IPS-15b (cell line): ENCODE results near the gene FAM3C.

ENCODE experiments used
- H3K27me3 ChIP-seq: one replicate; pipeline ENCODE4 v1.6.1; 2013; ENCODE audit warnings: low read length; ENCODE audit not compliant: control insufficient read depth, insufficient read depth
- H3K36me3 ChIP-seq: one replicate; pipeline ENCODE4 v1.6.1; 2013; ENCODE audit warnings: low read length; ENCODE audit not compliant: control insufficient read depth, insufficient read depth
- H3K4me1 ChIP-seq: one replicate; pipeline ENCODE4 v1.6.1; 2013; ENCODE audit warnings: mild to moderate bottlenecking, low read length; ENCODE audit not compliant: control insufficient read depth, insufficient read depth
- H3K4me3 ChIP-seq: one replicate; pipeline ENCODE4 v1.5.1; 2013; ENCODE audit warnings: low read depth, low read length
- H3K9ac ChIP-seq: one replicate; pipeline ENCODE4 v1.6.1; 2013; ENCODE audit warnings: low read depth, mild to moderate bottlenecking, low read length
- H3K9me3 ChIP-seq: one replicate; pipeline ENCODE4 v1.6.1; 2013; ENCODE audit warnings: mild to moderate bottlenecking, low read length; ENCODE audit not compliant: control insufficient read depth, insufficient read depth

FAM3C gene

GRCh38 chr7:121371883-121372282 is 24.2 kb downstream of the FAM3C start:
- no peaks in the 10 kb centered on the region for H3K9me3 ChIP-seq
- no peak overlapping the region for H3K4me3 ChIP-seq
- H3K9ac ChIP-seq = no peak overlapping the region
- H3K36me3 ChIP-seq = no peaks in the 10 kb centered on the region
- peaks cover 2% of the 10 kb centered on the region for H3K4me1 ChIP-seq
- no peaks in the 10 kb centered on the region for H3K27me3 ChIP-seq

- peaks cover 2% of the 10 kb centered on the region for H3K4me1 ChIP-seq
- H3K4me3 ChIP-seq = no peak overlapping the region
- no peak overlapping the region for H3K9ac ChIP-seq
- no peaks in the 10 kb centered on the region for H3K27me3 ChIP-seq
- H3K36me3 ChIP-seq = no peaks in the 10 kb centered on the region
- no peaks in the 10 kb centered on the region for H3K9me3 ChIP-seq
Observed at GRCh38 chr7:121371367-121371766, 24.7 kb downstream of the FAM3C start.

- Histone ChIP-seq H3K36me3 (no peaks in the 10 kb centered on the region), H3K4me3 (no peak overlapping the region), H3K4me1 (peaks cover 8% of the 10 kb centered on the region)
Observed at GRCh38 chr7:121369462-121369861, 26.6 kb downstream of the FAM3C start.

GRCh38 chr7:121366852-121367431 is 29.2 kb downstream of the FAM3C start:
- Histone ChIP-seq H3K36me3 (no peaks in the 10 kb centered on the region), H3K27me3 (no peaks in the 10 kb centered on the region), H3K4me1 (peaks cover 10% of the 10 kb centered on the region), H3K9ac (no peak overlapping the region), H3K4me3 (no peak overlapping the region), H3K9me3 (no peaks in the 10 kb centered on the region)

More at GRCh38 chr7:121369462-121369861, 26.6 kb downstream of the FAM3C start:
- Histone ChIP-seq H3K9ac (no peak overlapping the region), H3K9me3 (no peaks in the 10 kb centered on the region), H3K27me3 (no peaks in the 10 kb centered on the region)

- H3K9me3 ChIP-seq = no peaks in the 10 kb centered on the region
- H3K36me3 ChIP-seq = no peaks in the 10 kb centered on the region
- H3K9ac ChIP-seq = no peak overlapping the region
- H3K4me1 ChIP-seq = peaks cover 8% of the 10 kb centered on the region
- H3K4me3 ChIP-seq = no peak overlapping the region
- no peaks in the 10 kb centered on the region for H3K27me3 ChIP-seq
Observed at GRCh38 chr7:121360564-121360963, 35.5 kb downstream of the FAM3C start.

- H3K27me3 ChIP-seq = no peaks in the 10 kb centered on the region
- no peaks in the 10 kb centered on the region for H3K4me1 ChIP-seq
- no peak overlapping the region for H3K4me3 ChIP-seq
- no peak overlapping the region for H3K9ac ChIP-seq
- H3K36me3 ChIP-seq = no peaks in the 10 kb centered on the region
- H3K9me3 ChIP-seq = no peaks in the 10 kb centered on the region
Observed at GRCh38 chr7:121355574-121355973, 40.5 kb downstream of the FAM3C start.

GRCh38 chr7:121352323-121352722 is 43.8 kb downstream of the FAM3C start:
- Histone ChIP-seq H3K9me3 (no peaks in the 10 kb centered on the region), H3K9ac (no peak overlapping the region), H3K36me3 (no peaks in the 10 kb centered on the region), H3K27me3 (no peaks in the 10 kb centered on the region), H3K4me1 (no peaks in the 10 kb centered on the region), H3K4me3 (no peak overlapping the region)

GRCh38 chr7:121351682-121352081 is 44.4 kb downstream of the FAM3C start:
- H3K9me3 ChIP-seq = no peaks in the 10 kb centered on the region
- H3K36me3 ChIP-seq = no peaks in the 10 kb centered on the region
- no peaks in the 10 kb centered on the region for H3K4me1 ChIP-seq
- no peak overlapping the region for H3K4me3 ChIP-seq
- H3K27me3 ChIP-seq = no peaks in the 10 kb centered on the region
- no peak overlapping the region for H3K9ac ChIP-seq

GRCh38 chr7:121344497-121344896 is 51.6 kb downstream of the FAM3C start:
- Histone ChIP-seq H3K4me3 (no peak overlapping the region), H3K27me3 (no peaks in the 10 kb centered on the region), H3K36me3 (no peaks in the 10 kb centered on the region), H3K9ac (no peak overlapping the region), H3K9me3 (no peaks in the 10 kb centered on the region), H3K4me1 (no peaks in the 10 kb centered on the region)

GRCh38 chr7:121344093-121344492 is 52.0 kb downstream of the FAM3C start:
- H3K36me3 ChIP-seq = no peaks in the 10 kb centered on the region
- H3K4me3 ChIP-seq = no peak overlapping the region
- no peaks in the 10 kb centered on the region for H3K9me3 ChIP-seq
- no peaks in the 10 kb centered on the region for H3K27me3 ChIP-seq
- H3K4me1 ChIP-seq = no peaks in the 10 kb centered on the region
- no peak overlapping the region for H3K9ac ChIP-seq

- Histone ChIP-seq H3K27me3 (no peaks in the 10 kb centered on the region), H3K4me3 (no peak overlapping the region), H3K4me1 (no peaks in the 10 kb centered on the region), H3K36me3 (no peaks in the 10 kb centered on the region), H3K9ac (no peak overlapping the region), H3K9me3 (no peaks in the 10 kb centered on the region)
Observed at GRCh38 chr7:121343302-121343701, 52.8 kb downstream of the FAM3C start.

GRCh38 chr7:121342631-121343030 is 53.5 kb downstream of the FAM3C start:
- no peaks in the 10 kb centered on the region for H3K4me1 ChIP-seq
- H3K36me3 ChIP-seq = no peaks in the 10 kb centered on the region
- no peak overlapping the region for H3K4me3 ChIP-seq
- H3K9me3 ChIP-seq = no peaks in the 10 kb centered on the region
- no peaks in the 10 kb centered on the region for H3K27me3 ChIP-seq
- H3K9ac ChIP-seq = no peak overlapping the region
